ENCODE results near the gene OPRD1.

GRCh38 chr1:28783363-28783762, 28.6 kb upstream of the OPRD1 start:
- TF ChIP-seq EP300 (IDR thresholded peaks at IDR 0.05) (no peak), POLR2A (IDR thresholded peaks at IDR 0.05; ENCODE audit: low read depth) (no peak)

All from esophagus muscularis mucosa (tissue), 2 donors.